Measurements from ENCODE around the gene ANAPC2. TPM values are rescaled to one million over a fixed set of nuclear protein-coding genes. Genes with fewer than 3 reads are reported as not detected.

The ANAPC2 gene
- total RNA-seq, 4 donors from 2014 or later: 10.2 to 12.4 (median 10.8) TPM

- intact Hi-C loops (cut with DNase I; ENCODE audit: low total_unique reads): no loop called here
- Histone ChIP-seq H3K27me3 (peaks cover 9 to 24% (median 17%) of the 10 kb centered on the region in 3 donors), H3K9me3 (no peaks in the 10 kb centered on the region), H3K27ac (no peak overlapping the region), H3K4me1 (peaks cover 0 to 4% of the 10 kb centered on the region in 2 donors), H3K36me3 (peaks cover 0 to 10% of the 10 kb centered on the region in 2 donors), H3K4me3 (no peak overlapping the region)
- no peak for DNase-seq
- no peak for ATAC-seq
- TF ChIP-seq POLR2A (IDR thresholded peaks at IDR 0.05): no peak
- no peak for TF ChIP-seq CTCF (IDR thresholded peaks at IDR 0.05 in 4 of 5, conservative IDR thresholded peaks at IDR 0.05 in 1 of 5)
- in situ Hi-C loops (cut with MboI; ENCODE audit: low sequenced_read_pairs in 4 of 4): no loop called here
These were observed 14.3 kb downstream of the ANAPC2 start for GRCh38 chr9:137173796-137174664.

GRCh38 chr9:137172901-137173795 is 15.2 kb downstream of the ANAPC2 start:
- Histone ChIP-seq H3K27ac (no peak overlapping the region), H3K27me3 (peaks cover 14 to 27% (median 22%) of the 10 kb centered on the region in 3 donors), H3K36me3 (peaks cover 0 to 2% of the 10 kb centered on the region in 2 donors), H3K9me3 (no peaks in the 10 kb centered on the region), H3K4me1 (peaks cover 5 to 8% of the 10 kb centered on the region in 2 donors), H3K4me3 (no peak overlapping the region)
- in situ Hi-C loops (cut with MboI; ENCODE audit: low sequenced_read_pairs in 4 of 4) (no loop called here), intact Hi-C loops (cut with DNase I; ENCODE audit: low total_unique reads) (no loop called here)
- no peak for TF ChIP-seq POLR2A (IDR thresholded peaks at IDR 0.05)
- TF ChIP-seq CTCF (IDR thresholded peaks at IDR 0.05 in 4 of 5, conservative IDR thresholded peaks at IDR 0.05 in 1 of 5): no peak
- ATAC-seq (no peak), DNase-seq (no peak)

DNA sequence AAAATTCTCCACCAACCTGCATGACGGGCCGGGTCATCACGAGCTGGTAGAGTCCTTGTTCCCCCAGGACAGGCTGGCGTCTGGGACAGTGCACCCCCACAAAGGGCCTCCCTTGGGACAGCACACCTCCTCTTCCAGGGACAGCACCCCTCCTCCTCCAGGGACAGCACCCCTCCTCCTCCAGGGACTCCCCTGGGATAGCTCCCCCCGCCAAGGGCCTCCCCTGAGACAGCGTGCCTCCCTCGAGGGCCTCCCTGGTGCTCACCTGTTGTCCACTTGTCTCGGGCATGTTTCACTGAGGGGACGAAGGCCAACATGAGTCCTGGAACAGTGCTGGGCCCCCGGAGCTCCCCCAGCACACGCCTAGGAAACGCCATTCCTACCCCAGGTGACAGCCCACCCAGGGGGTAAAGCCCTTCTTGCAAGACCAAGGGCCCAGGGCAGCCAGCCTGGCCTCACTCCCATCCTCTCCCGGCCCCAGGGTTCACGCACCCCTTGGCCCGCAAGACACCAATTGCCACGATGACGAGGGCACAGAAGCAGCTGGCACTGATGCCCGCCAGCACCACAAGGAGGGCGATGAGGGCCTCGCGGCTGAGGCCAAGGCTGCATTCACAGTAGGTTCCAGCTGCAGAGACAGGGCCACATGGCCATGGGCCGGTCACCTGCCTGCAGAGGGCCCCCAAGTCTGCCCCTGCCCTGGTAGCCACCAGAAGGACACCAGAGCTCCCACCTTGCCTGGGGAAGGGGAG is 17.0 kb downstream of the ANAPC2 start:
- peaks cover 32 to 45% (median 41%) of the 10 kb centered on the region in 3 donors for H3K27me3 ChIP-seq
- intact Hi-C loops (cut with DNase I; ENCODE audit: low total_unique reads): no loop called here
- no peak for ATAC-seq

More for the DNA sequence above, 17.0 kb downstream of the ANAPC2 start:
- Histone ChIP-seq H3K4me1 (peaks cover 8 to 10% of the 10 kb centered on the region in 2 donors), H3K4me3 (no peak overlapping the region), H3K27ac (no peak overlapping the region), H3K9me3 (no peaks in the 10 kb centered on the region), H3K36me3 (no peaks in the 10 kb centered on the region)
- no peak for DNase-seq
- no peak for TF ChIP-seq POLR2A (IDR thresholded peaks at IDR 0.05)
- no peak for TF ChIP-seq CTCF (IDR thresholded peaks at IDR 0.05 in 4 of 5, conservative IDR thresholded peaks at IDR 0.05 in 1 of 5)
- in situ Hi-C loops (cut with MboI; ENCODE audit: low sequenced_read_pairs in 4 of 4): no loop called here

Data from gastrocnemius medialis (tissue), 4 donors.